Neutrophil (primary cell): ENCODE measurements around the gene SNX19.

Experiments
- H3K27ac ChIP-seq: fragments of 200-600 bp; sonication (generic); 2 replicates; pipeline ENCODE4 v1.5.1; 2016; ENCODE audit warnings: mild to moderate bottlenecking, moderate library complexity
- H3K27me3 ChIP-seq: fragments of 200-600 bp; sonication (generic); 2 replicates; pipeline ENCODE4 v1.6.0; 2016; ENCODE audit warnings: mild to moderate bottlenecking
- H3K36me3 ChIP-seq: fragments of 200-600 bp; sonication (generic); 2 replicates; pipeline ENCODE4 v1.5.1; 2017
- H3K4me1 ChIP-seq, 2 experiments: fragments of 200-600 bp in 1 of 2; sonication (generic) in 1 of 2; 1 replicate in 1 of 2; 2 replicates in 1 of 2; pipeline versions ENCODE4 v1.5.1 to v1.6.1; 2013 to 2016; ENCODE audit warnings: low read depth in 1 of 2, low read length in 1 of 2, mild to moderate bottlenecking in 1 of 2, moderate library complexity in 1 of 2; ENCODE audit not compliant: control insufficient read depth in 1 of 2, insufficient read depth in 1 of 2
- H3K4me3 ChIP-seq, 2 experiments: fragments of 200-600 bp in 1 of 2; sonication (generic) in 1 of 2; 1 replicate in 1 of 2; 2 replicates in 1 of 2; pipeline ENCODE4 v1.5.1; 2013 to 2016; ENCODE audit warnings: low read depth in 1 of 2, low read length in 1 of 2, mild to moderate bottlenecking in 1 of 2, moderate library complexity in 1 of 2
- H3K9me3 ChIP-seq: fragments of 200-600 bp; sonication (generic); 2 replicates; pipeline ENCODE4 v1.5.1; 2016
- TF ChIP-seq, protein P1 (sequence below): fragments of 200-600 bp; sonication (generic); IDR thresholded peaks from 2 replicates; pipeline ENCODE4 v1.5.1; 2016; ENCODE audit warnings: antibody characterized with exemption

Gene SNX19

GRCh38 chr11:130872981-130873380, 43.3 kb downstream of the SNX19 start:
- no peaks in the 10 kb centered on the region for H3K9me3 ChIP-seq
- H3K27me3 ChIP-seq, result no peaks in the 10 kb centered on the region
- no peak overlapping the region for H3K27ac ChIP-seq
- peaks cover 96% of the 10 kb centered on the region for H3K36me3 ChIP-seq
- H3K4me1 ChIP-seq, result no peaks in the 10 kb centered on the region
- no peak overlapping the region for H3K4me3 ChIP-seq
- TF ChIP-seq, protein P1, sequence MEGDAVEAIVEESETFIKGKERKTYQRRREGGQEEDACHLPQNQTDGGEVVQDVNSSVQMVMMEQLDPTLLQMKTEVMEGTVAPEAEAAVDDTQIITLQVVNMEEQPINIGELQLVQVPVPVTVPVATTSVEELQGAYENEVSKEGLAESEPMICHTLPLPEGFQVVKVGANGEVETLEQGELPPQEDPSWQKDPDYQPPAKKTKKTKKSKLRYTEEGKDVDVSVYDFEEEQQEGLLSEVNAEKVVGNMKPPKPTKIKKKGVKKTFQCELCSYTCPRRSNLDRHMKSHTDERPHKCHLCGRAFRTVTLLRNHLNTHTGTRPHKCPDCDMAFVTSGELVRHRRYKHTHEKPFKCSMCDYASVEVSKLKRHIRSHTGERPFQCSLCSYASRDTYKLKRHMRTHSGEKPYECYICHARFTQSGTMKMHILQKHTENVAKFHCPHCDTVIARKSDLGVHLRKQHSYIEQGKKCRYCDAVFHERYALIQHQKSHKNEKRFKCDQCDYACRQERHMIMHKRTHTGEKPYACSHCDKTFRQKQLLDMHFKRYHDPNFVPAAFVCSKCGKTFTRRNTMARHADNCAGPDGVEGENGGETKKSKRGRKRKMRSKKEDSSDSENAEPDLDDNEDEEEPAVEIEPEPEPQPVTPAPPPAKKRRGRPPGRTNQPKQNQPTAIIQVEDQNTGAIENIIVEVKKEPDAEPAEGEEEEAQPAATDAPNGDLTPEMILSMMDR, result no peak

DNA sequence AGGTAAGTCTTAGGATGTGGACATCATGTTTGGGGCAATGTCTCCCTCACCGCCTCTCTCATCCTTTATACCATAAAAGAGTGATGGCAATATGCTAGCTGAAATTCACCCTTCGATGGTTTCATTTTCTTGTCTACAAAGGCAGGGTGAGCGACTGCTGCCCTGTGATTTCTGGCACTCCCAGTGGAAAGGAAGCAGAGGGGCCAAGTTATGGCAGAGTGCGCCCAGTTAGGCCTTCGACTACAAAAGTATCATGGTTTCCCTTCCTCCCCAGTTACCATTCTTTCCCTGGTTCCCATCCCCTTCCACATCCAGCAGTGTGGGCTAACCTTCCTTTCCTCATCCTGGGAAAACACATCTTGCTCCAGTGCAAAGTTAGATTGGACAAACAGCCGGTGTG, 43.8 kb downstream of the SNX19 start:
- Histone ChIP-seq H3K36me3 (peaks cover 95% of the 10 kb centered on the region), H3K27ac (no peak overlapping the region), H3K4me1 (no peaks in the 10 kb centered on the region), H3K9me3 (no peaks in the 10 kb centered on the region), H3K27me3 (no peaks in the 10 kb centered on the region), H3K4me3 (no peak overlapping the region)
- TF ChIP-seq, protein P1, result no peak

DNA sequence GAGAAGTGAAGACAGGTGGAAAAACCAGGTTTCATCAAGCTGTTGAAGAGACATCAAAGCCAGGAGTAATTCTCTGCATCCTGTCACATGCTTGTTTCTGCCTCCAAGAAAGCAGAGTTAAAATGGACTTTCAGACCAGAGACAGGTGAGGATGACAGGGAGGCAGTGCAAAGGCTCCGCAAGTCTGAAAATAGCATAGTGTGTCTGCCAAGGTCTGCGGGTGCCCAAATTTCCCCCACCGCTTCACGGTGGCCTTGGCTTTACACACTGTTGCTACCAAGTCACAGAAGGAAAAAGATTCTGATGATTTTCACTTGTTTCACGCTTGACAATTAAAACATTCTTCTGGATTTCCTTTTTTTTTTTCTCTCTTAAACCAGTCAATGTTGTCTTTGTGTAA, 44.2 kb downstream of the SNX19 start:
- Histone ChIP-seq H3K27ac (no peak overlapping the region), H3K36me3 (peaks cover 95% of the 10 kb centered on the region), H3K4me3 (no peak overlapping the region), H3K9me3 (no peaks in the 10 kb centered on the region), H3K4me1 (no peaks in the 10 kb centered on the region), H3K27me3 (no peaks in the 10 kb centered on the region)
- TF ChIP-seq, protein P1, result no peak

DNA sequence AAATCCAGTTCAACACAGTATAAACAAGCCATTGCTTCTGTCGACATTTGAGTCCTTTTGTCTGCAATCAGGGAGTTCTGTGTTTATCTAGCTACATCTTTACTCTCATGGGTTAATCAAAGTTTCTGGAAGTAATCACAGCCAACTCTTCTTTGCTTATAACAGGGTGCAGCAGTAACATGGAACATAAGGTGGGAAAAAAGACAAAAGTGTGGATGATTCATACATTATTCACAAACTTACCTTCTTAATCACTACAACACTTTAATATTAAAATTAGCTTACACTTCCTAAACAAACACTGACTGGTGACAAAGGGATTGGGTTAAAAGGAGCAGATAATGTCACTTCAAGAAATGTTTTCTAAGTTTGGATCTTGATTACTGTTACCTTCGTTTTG, 44.7 kb downstream of the SNX19 start:
- Histone ChIP-seq H3K27me3 (no peaks in the 10 kb centered on the region), H3K4me1 (no peaks in the 10 kb centered on the region), H3K4me3 (no peak overlapping the region), H3K36me3 (peaks cover 93% of the 10 kb centered on the region), H3K27ac (no peak overlapping the region), H3K9me3 (no peaks in the 10 kb centered on the region)
- TF ChIP-seq, protein P1, result no peak

- Histone ChIP-seq H3K27ac (no peak overlapping the region), H3K9me3 (no peaks in the 10 kb centered on the region), H3K4me1 (no peaks in the 10 kb centered on the region), H3K4me3 (no peak overlapping the region), H3K36me3 (peaks cover 66% of the 10 kb centered on the region), H3K27me3 (no peaks in the 10 kb centered on the region)
- TF ChIP-seq, protein P1, result no peak
These were observed 47.4 kb downstream of the SNX19 start for GRCh38 chr11:130868721-130869390.
